A204.1 (cell line): Measurements from ENCODE around the gene PPP1R12A.

Experiments
- FAIRE-seq: peaks from 2 replicates; lab custom pipeline; 2012; peaks lifted over from hg19 to GRCh38; lab: Jason Lieb, UNC

Gene PPP1R12A

GRCh38 chr12:79935624-79936345 lies 888 bp upstream of the PPP1R12A start:
- no peak for FAIRE-seq

GRCh38 chr12:79934281-79935020 lies 446 bp downstream of the PPP1R12A start:
- no peak for FAIRE-seq

- no peak for FAIRE-seq
These were observed 1.2 kb downstream of the PPP1R12A start for GRCh38 chr12:79933532-79934264.

- no peak for FAIRE-seq
These were observed 1.9 kb downstream of the PPP1R12A start for GRCh38 chr12:79933043-79933442.

- no peak for FAIRE-seq
These were observed 2.5 kb downstream of the PPP1R12A start for GRCh38 chr12:79932357-79932756.

- FAIRE-seq, result no peak
These were observed 5.8 kb downstream of the PPP1R12A start for GRCh38 chr12:79929065-79929464.

- FAIRE-seq, result no peak
These were observed 7.0 kb downstream of the PPP1R12A start for GRCh38 chr12:79927772-79928474.

- FAIRE-seq, result no peak
These were observed 7.9 kb downstream of the PPP1R12A start for GRCh38 chr12:79926951-79927350.

GRCh38 chr12:79925492-79925891 lies 9.4 kb downstream of the PPP1R12A start:
- no peak for FAIRE-seq

- no peak for FAIRE-seq
These were observed 13.1 kb downstream of the PPP1R12A start for GRCh38 chr12:79921786-79922185.

- no peak for FAIRE-seq
These were observed 14.3 kb downstream of the PPP1R12A start for GRCh38 chr12:79920421-79921238.

GRCh38 chr12:79919762-79920161 lies 15.1 kb downstream of the PPP1R12A start:
- no peak for FAIRE-seq

GRCh38 chr12:79916826-79917225 lies 18.1 kb downstream of the PPP1R12A start:
- FAIRE-seq, result no peak

GRCh38 chr12:79911889-79912656 lies 22.8 kb downstream of the PPP1R12A start:
- FAIRE-seq, result no peak

- peak; percentile 67 for FAIRE-seq
These were observed 26.5 kb downstream of the PPP1R12A start for GRCh38 chr12:79908366-79908765.

GRCh38 chr12:79901506-79901905 lies 33.4 kb downstream of the PPP1R12A start:
- no peak for FAIRE-seq

GRCh38 chr12:79900951-79901350 lies 33.9 kb downstream of the PPP1R12A start:
- FAIRE-seq, result no peak

GRCh38 chr12:79900199-79900598 lies 34.7 kb downstream of the PPP1R12A start:
- no peak for FAIRE-seq

- no peak for FAIRE-seq
These were observed 37.3 kb downstream of the PPP1R12A start for GRCh38 chr12:79897617-79898016.

- FAIRE-seq, result no peak
These were observed 39.1 kb downstream of the PPP1R12A start for GRCh38 chr12:79895804-79896203.

GRCh38 chr12:79895071-79895470 lies 39.8 kb downstream of the PPP1R12A start:
- FAIRE-seq, result no peak
